MCF 10A (cell line): ENCODE data around the gene CREBBP. TPM values are rescaled to one million over a fixed set of nuclear protein-coding genes. Genes with fewer than 3 reads are reported as not detected.

Experiments
- BruUV-seq: library from RNA; stranded (reverse); fragments of 400-500 nt; replicated peaks from 2 replicates; lab custom pipeline; 2021; lab: Mats Ljungman, UMichigan
- CTCF ChIA-PET: fragments of 300-600 bp; sonication (Branson Sonifier 250); formaldehyde crosslinking; extraction: SDS; loops from one replicate; lab custom pipeline; 2021; ENCODE audit warnings: antibody characterized with exemption, inconsistent platforms; lab: Yijun Ruan, JAX
- POLR2A ChIA-PET: fragments of 300-600, 350-650 bp; sonication (Branson Sonifier 250); formaldehyde crosslinking; extraction: SDS; loops from one replicate; lab custom pipeline; 2020; ENCODE audit warnings: antibody characterized with exemption, inconsistent platforms; lab: Yijun Ruan, JAX
- DNase-seq: peaks from one replicate; pipeline ENCODE4 v3.0.0-alpha.2; 2018; ENCODE audit not compliant: unreplicated experiment
- H3K27ac Mint-ChIP-seq: one replicate; pipeline ENCODE4 v1.8.0; 2022; ENCODE audit warnings: mild to moderate bottlenecking, low read depth, mixed read lengths; ENCODE audit not compliant: unreplicated experiment
- H3K27me3 Mint-ChIP-seq: one replicate; pipeline ENCODE4 v1.8.0; 2022; ENCODE audit warnings: mixed read lengths; ENCODE audit not compliant: insufficient read depth, unreplicated experiment
- H3K36me3 Mint-ChIP-seq: one replicate; pipeline ENCODE4 v1.8.0; 2022; ENCODE audit warnings: mild to moderate bottlenecking, moderate library complexity, mixed read lengths; ENCODE audit not compliant: insufficient read depth, unreplicated experiment
- H3K4me1 Mint-ChIP-seq: one replicate; pipeline ENCODE4 v1.8.0; 2022; ENCODE audit warnings: mixed read lengths; ENCODE audit not compliant: insufficient read depth, unreplicated experiment
- H3K4me3 Mint-ChIP-seq: one replicate; pipeline ENCODE4 v1.8.0; 2022; ENCODE audit warnings: mild to moderate bottlenecking, moderate library complexity, mixed read lengths; ENCODE audit not compliant: unreplicated experiment
- H3K9me3 Mint-ChIP-seq: one replicate; pipeline ENCODE4 v1.8.0; 2022; ENCODE audit warnings: mixed read lengths; ENCODE audit not compliant: unreplicated experiment
- intact Hi-C: fragments of 100-400 bp; cut with micrococcal nuclease; formaldehyde crosslinking; loops from 2 replicates; pipeline ENCODE4 v1.14.1; 2022
- total RNA-seq: library from RNA; stranded (reverse); gene quantifications from 2 replicates; pipeline ENCODE4 v1.2.3, GENCODE V29; 2022
- TF ChIP-seq, protein P1 (sequence below): fragments of 200-600 bp; IDR thresholded peaks from one replicate; pipeline ENCODE4 v1.8.0; 2022; ENCODE audit warnings: antibody characterized with exemption, mild to moderate bottlenecking; ENCODE audit not compliant: unreplicated experiment

CREBBP gene
- total RNA-seq, 1 experiment from 2014 or later, result 74.0 TPM

DNA sequence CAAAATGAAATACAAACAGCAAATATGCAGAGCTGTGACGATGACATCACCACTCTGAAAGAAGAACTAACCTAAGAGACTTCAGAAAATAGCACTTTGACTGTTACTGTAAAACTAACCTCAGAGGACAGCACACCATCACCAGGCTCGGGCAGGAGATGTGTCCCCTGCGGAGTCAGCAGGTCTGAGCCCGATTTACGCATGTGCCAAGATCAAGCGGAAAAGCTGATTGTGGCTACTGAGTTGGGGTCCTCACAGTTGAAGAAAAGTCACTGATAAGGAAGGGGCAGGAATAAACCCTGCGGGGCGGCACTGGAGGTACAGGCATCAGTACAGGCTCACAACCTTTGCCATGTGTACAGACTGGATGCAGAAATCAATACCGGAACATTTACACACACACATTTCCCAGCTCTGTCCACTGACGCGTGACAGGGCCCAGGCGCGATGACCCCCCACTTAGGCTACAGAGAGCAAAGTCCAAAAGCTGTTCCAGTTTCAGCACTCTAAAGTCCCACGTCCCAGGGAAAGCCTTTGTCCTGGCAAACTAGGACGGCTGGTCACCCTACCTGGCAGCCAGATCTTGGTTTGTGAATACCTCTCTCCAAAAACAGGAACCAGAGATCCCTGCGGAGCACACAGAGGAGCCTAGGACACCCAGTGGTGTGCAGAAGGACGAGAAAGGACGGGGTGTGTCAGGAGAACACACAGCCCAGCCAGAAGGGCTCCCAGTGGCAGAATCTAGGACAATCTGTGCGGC lies 184.7 kb downstream of the CREBBP start:
- intact Hi-C loops, result no loop called here
- H3K36me3 Mint-ChIP-seq, result peaks cover 33% of the 10 kb centered on the region
- no peak overlapping the region for H3K27ac Mint-ChIP-seq
- no peaks in the 10 kb centered on the region for H3K27me3 Mint-ChIP-seq
- no peak for DNase-seq
- no peaks in the 10 kb centered on the region for H3K9me3 Mint-ChIP-seq
- no TSS peak for BruUV-seq
- POLR2A ChIA-PET, result interaction anchor here (1.0 kb wide), 1 partner anchor 14 kb away, joined by 3 read pairs; no protein-coding TSS in a partner anchor
- peaks cover 2% of the 10 kb centered on the region for H3K4me1 Mint-ChIP-seq
- TF ChIP-seq, protein P1, sequence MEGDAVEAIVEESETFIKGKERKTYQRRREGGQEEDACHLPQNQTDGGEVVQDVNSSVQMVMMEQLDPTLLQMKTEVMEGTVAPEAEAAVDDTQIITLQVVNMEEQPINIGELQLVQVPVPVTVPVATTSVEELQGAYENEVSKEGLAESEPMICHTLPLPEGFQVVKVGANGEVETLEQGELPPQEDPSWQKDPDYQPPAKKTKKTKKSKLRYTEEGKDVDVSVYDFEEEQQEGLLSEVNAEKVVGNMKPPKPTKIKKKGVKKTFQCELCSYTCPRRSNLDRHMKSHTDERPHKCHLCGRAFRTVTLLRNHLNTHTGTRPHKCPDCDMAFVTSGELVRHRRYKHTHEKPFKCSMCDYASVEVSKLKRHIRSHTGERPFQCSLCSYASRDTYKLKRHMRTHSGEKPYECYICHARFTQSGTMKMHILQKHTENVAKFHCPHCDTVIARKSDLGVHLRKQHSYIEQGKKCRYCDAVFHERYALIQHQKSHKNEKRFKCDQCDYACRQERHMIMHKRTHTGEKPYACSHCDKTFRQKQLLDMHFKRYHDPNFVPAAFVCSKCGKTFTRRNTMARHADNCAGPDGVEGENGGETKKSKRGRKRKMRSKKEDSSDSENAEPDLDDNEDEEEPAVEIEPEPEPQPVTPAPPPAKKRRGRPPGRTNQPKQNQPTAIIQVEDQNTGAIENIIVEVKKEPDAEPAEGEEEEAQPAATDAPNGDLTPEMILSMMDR, result no peak
- H3K4me3 Mint-ChIP-seq, result no peak overlapping the region
- CTCF ChIA-PET, result interaction anchor here (0.6 to 1.5 kb wide), 3 partner anchors 66 to 704 kb away, joined by 3 to 5 read pairs (median 4); no protein-coding TSS in a partner anchor

DNA sequence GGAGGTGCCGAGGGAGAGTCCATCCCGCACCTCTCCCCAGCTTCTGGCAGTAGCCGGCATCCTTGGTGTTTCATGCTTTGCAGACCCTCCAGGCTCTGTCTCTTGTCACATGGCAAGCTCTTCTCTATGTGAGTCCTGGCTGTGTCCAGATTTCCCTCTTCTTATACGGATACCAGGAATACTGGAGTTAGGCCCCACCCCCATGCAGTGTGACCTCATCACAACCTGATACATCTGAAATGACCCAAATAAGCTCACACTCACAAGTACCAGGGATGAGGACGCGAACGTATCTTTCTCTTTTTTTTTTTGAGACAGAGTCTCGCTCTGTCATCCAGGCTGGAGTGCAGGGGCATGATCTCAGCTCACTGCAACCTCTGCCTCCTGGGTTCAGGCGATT lies 186.5 kb downstream of the CREBBP start:
- no peak for DNase-seq
- POLR2A ChIA-PET, result no interaction called here
- Mint-ChIP-seq H3K9me3 (no peaks in the 10 kb centered on the region), H3K36me3 (peaks cover 50% of the 10 kb centered on the region), H3K27me3 (no peaks in the 10 kb centered on the region), H3K27ac (no peak overlapping the region), H3K4me1 (peaks cover 8% of the 10 kb centered on the region), H3K4me3 (no peak overlapping the region)
- CTCF ChIA-PET, result interaction anchor here (0.6 kb wide), 2 partner anchors 58 to 111 kb away, joined by 3 read pairs; no protein-coding TSS in a partner anchor
- intact Hi-C loops, result no loop called here
- TF ChIP-seq, protein P1, result no peak
- BruUV-seq, result no TSS peak

DNA sequence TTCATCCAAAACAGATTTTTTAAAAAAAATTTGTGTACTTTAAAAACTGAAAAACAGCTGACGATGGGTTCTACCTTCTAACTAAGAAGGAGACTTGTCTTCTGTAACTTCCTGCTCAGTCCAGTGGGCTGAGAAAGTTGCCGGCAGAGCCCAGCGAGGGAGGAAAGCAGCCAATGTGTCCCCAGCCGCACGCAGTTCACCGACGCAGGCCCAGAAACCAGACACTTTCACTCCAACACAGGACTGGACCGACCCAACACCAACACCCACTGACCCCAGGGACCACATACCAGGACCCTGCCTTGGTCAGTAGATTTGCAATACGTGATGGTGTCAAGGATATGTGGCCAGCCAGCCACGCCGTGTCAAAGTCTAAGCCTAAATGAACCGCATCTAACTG lies 188.8 kb downstream of the CREBBP start:
- no TSS peak for BruUV-seq
- H3K4me3 Mint-ChIP-seq, result no peak overlapping the region
- ChIA-PET POLR2A (interaction anchor here (0.7 to 2.0 kb wide), 3 partner anchors 26 to 187 kb away, joined by 3 to 9 read pairs (median 9); partner anchors contain the start of gene TRAP1), CTCF (interaction anchor here (0.6 to 2.7 kb wide), 8 partner anchors 11 to 180 kb away, joined by 3 to 18 read pairs (median 4); no protein-coding TSS in a partner anchor)
- H3K4me1 Mint-ChIP-seq, result peaks cover 8% of the 10 kb centered on the region
- H3K9me3 Mint-ChIP-seq, result no peaks in the 10 kb centered on the region
- DNase-seq, result no peak
- peaks cover 67% of the 10 kb centered on the region for H3K36me3 Mint-ChIP-seq
- intact Hi-C loops, result no loop called here
- H3K27me3 Mint-ChIP-seq, result no peaks in the 10 kb centered on the region
- no peak overlapping the region for H3K27ac Mint-ChIP-seq
- TF ChIP-seq, protein P1, result no peak
